ENCODE results near the gene C19orf73. TPM values are rescaled to one million over a fixed set of nuclear protein-coding genes. Genes with fewer than 3 reads are reported as not detected.

The C19orf73 gene
- total and polyA plus RNA-seq, 2 experiments from 2014 or later, result 8.1 to 9.1 TPM

GRCh38 chr19:49154279-49154678, 35.3 kb upstream of the C19orf73 start (continued):
- TF ChIP-seq ZNF462 (CRISPR knock-in tag; IDR thresholded peaks at IDR 0.05), result no peak
- no peak for TF ChIP-seq STAT1 (IDR thresholded peaks at IDR 0.05; ENCODE audit: unreplicated experiment)
- TF ChIP-seq EZH2phosphoT487 (IDR thresholded peaks at IDR 0.05; ENCODE audit: unreplicated experiment), result no peak

- H3K27me3 Mint-ChIP-seq (ENCODE audit: insufficient read depth, low read depth, poor library complexity), result peaks cover 29% of the 10 kb centered on the region
- no peak overlapping the region for H3K4me2 ChIP-seq
- H3K79me2 ChIP-seq (replicated peaks; ENCODE audit: insufficient read depth), result no peaks in the 10 kb centered on the region
- H3K9me3 Mint-ChIP-seq, result peaks cover 13% of the 10 kb centered on the region
- no peaks in the 10 kb centered on the region for H3K36me3 ChIP-seq (ENCODE audit: insufficient read depth)
- no peak overlapping the region for H3K27ac ChIP-seq (ENCODE audit: low read depth)
- H3K36me3 Mint-ChIP-seq (ENCODE audit: low read depth), result peaks cover 9% of the 10 kb centered on the region; the same call in 2 of the 3 replicates
- H3K4me1 Mint-ChIP-seq, result peaks cover 38% of the 10 kb centered on the region
- no peak overlapping the region for H3K4me3 ChIP-seq
- peaks cover 8% of the 10 kb centered on the region for H3K27me3 ChIP-seq (ENCODE audit: insufficient read depth)
- no peak overlapping the region for H2AFZ ChIP-seq
- H3K9me2 ChIP-seq (ENCODE audit: insufficient read depth), result peaks cover 12% of the 10 kb centered on the region
- ATAC-seq (no peak), DNase-seq (ENCODE audit: low spot score) (no peak)
- peaks cover 17% of the 10 kb centered on the region for H3F3A ChIP-seq (replicated peaks; ENCODE audit: low read depth)
- H4K20me1 ChIP-seq (replicated peaks; ENCODE audit: insufficient read depth), result no peaks in the 10 kb centered on the region
- peaks cover 18% of the 10 kb centered on the region for H3K4me1 ChIP-seq (ENCODE audit: insufficient read depth)
- H3K4me3 Mint-ChIP-seq, result peak overlapping the region; percentile 3; the same call in 1 of the 3 replicates
- no peak overlapping the region for H3K27ac Mint-ChIP-seq
- no peak for TF ChIP-seq ZNF114 (CRISPR knock-in tag; IDR thresholded peaks at IDR 0.05)
- TF ChIP-seq ZNF462 (CRISPR knock-in tag; IDR thresholded peaks at IDR 0.05), result no peak
- no peak for TF ChIP-seq EZH2 (IDR thresholded peaks at IDR 0.05; ENCODE audit: low read depth, unreplicated experiment)
- no peak for TF ChIP-seq CTCF (conservative IDR thresholded peaks at IDR 0.05; ENCODE audit: low read depth in 2 of 2)
- TF ChIP-seq JUNB (IDR thresholded peaks at IDR 0.05; ENCODE audit: unreplicated experiment), result no peak
Observed at GRCh38 chr19:49153167-49153809, 34.3 kb upstream of the C19orf73 start.

Measured in GM23338 (cell line).